Body of pancreas (tissue), 4 donors: ENCODE results near the gene ZNF644. TPM values are rescaled to one million over a fixed set of nuclear protein-coding genes. Genes with fewer than 3 reads are reported as not detected.
A peak's percentile ranks its signal among the peaks of the same experiment; 100 is the strongest.

ENCODE experiments used
- ATAC-seq: fragments of 150-250 bp; one replicate; pipeline ENCODE4 v1.9.1; 2016
- DNase-seq, 4 donors: peaks; one replicate each; pipeline ENCODE4 v3.0.0-alpha.2; 2019
- H3K27ac ChIP-seq, 4 donors: fragments of 200-600 bp; sonication (generic); 1 replicate in 3 of 4; 2 replicates in 1 of 4; pipeline versions ENCODE4 v1.5.1 to v1.6.1; 2016 to 2019; ENCODE audit warnings: mild to moderate bottlenecking in 1 of 4, mixed read lengths in 1 of 4, moderate library complexity in 1 of 4
- H3K27me3 ChIP-seq, 2 donors: fragments of 200-600 bp; sonication (generic); one replicate each; pipeline ENCODE4 v1.6.0; 2016; ENCODE audit warnings: mild to moderate bottlenecking in 1 of 2
- H3K36me3 ChIP-seq, 2 donors: fragments of 200-600 bp; sonication (generic); replicated peaks in 1 of 2; 2 replicates each; pipeline ENCODE4 v1.5.1; 2016; ENCODE audit warnings: low read depth in 2 of 2; ENCODE audit not compliant: insufficient read depth in 1 of 2
- H3K4me1 ChIP-seq: fragments of 200-600 bp; sonication (generic); one replicate; pipeline ENCODE4 v1.6.0; 2016
- H3K4me3 ChIP-seq, 2 donors: fragments of 200-600 bp; sonication (generic); 1 replicate in 1 of 2; 2 replicates in 1 of 2; pipeline ENCODE4 v1.5.1; 2016 to 2019
- H3K9me3 ChIP-seq, 3 donors: fragments of 200-600 bp; sonication (generic); 1 replicate in 2 of 3; 2 replicates in 1 of 3; pipeline ENCODE4 v1.5.1; 2016
- POLR2A ChIP-seq, 3 donors: fragments of 450-650 bp; IDR thresholded peaks; one replicate each; pipeline ENCODE4 v1.6.1; 2016; ENCODE audit warnings: antibody characterized with exemption in 3 of 3, mild to moderate bottlenecking in 2 of 3
- WGBS, 2 donors: methylation state at CpG; one replicate each; pipeline ENCODE4 v1.1.5; 2017; 5-methylcytosine and 5-hydroxymethylcytosine counted together
- intact Hi-C: fragments of 100-400 bp; cut with DNase I; formaldehyde crosslinking; loops from one replicate; pipeline ENCODE4 v1.15.1; 2023
- total RNA-seq, 2 donors: library from RNA; depleted of rRNA; stranded (reverse); fragments of >200 nt; gene quantifications; one replicate each; pipeline ENCODE4 v1.1.0, GENCODE V29; 2016
- TF ChIP-seq, protein P1 (sequence below), 7 experiments: fragments of 450-650 bp in 4 of 7; fragments of 200-600 bp in 3 of 7; sonication (generic) in 3 of 7; IDR thresholded peaks; one replicate each; pipeline ENCODE4 v1.5.1; 2016 to 2019; ENCODE audit warnings: antibody characterized with exemption in 7 of 7

The ZNF644 gene
- total RNA-seq, 2 donors from 2014 or later, result 41.0 to 47.1 TPM

DNA sequence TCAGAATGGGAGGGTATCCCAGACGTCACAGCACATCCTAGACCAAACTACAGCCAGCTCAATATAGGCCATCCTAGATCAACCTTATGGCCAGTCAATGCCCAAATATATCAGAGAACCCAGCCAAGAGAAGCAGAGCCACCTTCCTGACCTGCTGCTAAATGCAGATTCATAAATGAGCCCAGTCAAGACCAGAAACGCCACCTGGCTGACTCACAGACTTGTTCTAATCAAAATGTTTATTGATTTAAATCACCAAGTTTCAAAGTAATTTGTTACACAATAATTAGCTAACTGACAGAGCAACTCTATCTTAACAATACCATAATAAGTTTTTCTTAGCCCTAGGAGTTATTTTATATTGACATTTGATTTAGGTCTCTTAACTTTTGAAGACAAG, 28.6 kb downstream of the ZNF644 start:
- ATAC-seq, result peak; percentile 58

GRCh38 chr1:90990779-90991178, 31.1 kb downstream of the ZNF644 start:
- WGBS, 2 donors, result 82 to 87% methylated on average over 4 of the region's 4 CpGs
- intact Hi-C loops, result no loop called here

More for the DNA sequence above, 28.6 kb downstream of the ZNF644 start:
- Histone ChIP-seq H3K27me3 (no peaks in the 10 kb centered on the region), H3K4me3 (no peak overlapping the region), H3K4me1 (peaks cover 25% of the 10 kb centered on the region), H3K36me3 (no peaks in the 10 kb centered on the region), H3K9me3 (peaks cover 0 to 3% (median 2%) of the 10 kb centered on the region in 3 donors), H3K27ac (peak overlapping the region in 1 of 4 donors; percentile 9)
- DNase-seq, result peak; percentile 17 to 59 (median 36)
- WGBS, 2 donors, result 26 to 39% methylated on average over 2 of the region's 2 CpGs
- TF ChIP-seq, protein P1, sequence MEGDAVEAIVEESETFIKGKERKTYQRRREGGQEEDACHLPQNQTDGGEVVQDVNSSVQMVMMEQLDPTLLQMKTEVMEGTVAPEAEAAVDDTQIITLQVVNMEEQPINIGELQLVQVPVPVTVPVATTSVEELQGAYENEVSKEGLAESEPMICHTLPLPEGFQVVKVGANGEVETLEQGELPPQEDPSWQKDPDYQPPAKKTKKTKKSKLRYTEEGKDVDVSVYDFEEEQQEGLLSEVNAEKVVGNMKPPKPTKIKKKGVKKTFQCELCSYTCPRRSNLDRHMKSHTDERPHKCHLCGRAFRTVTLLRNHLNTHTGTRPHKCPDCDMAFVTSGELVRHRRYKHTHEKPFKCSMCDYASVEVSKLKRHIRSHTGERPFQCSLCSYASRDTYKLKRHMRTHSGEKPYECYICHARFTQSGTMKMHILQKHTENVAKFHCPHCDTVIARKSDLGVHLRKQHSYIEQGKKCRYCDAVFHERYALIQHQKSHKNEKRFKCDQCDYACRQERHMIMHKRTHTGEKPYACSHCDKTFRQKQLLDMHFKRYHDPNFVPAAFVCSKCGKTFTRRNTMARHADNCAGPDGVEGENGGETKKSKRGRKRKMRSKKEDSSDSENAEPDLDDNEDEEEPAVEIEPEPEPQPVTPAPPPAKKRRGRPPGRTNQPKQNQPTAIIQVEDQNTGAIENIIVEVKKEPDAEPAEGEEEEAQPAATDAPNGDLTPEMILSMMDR (IDR thresholded peaks at IDR 0.05), result peak in 1 of 7 experiments; percentile 3
- no peak for TF ChIP-seq POLR2A (IDR thresholded peaks at IDR 0.05)
- intact Hi-C loops, result no loop called here

DNA sequence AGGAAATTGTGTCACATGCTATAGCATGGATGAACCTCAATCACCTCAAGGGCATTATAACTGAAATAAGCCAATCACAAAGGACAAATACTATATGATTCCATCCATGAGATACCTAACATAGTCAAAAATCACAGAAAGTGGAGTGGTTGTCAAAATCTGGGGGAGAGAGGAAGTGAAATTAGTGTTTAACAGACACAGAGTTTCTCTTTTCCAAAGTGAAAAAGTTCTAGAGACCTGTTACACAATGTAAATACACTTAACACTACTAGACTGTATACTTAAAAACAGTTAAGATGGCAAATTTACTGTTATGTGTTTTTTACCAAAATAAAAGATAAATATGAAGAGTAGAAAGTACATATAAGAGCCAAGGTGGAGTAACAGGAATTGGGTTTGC, 31.8 kb downstream of the ZNF644 start:
- TF ChIP-seq, protein P1 (IDR thresholded peaks at IDR 0.05), result no peak
- TF ChIP-seq POLR2A (IDR thresholded peaks at IDR 0.05), result no peak
- peaks cover 0 to 4% (median 3%) of the 10 kb centered on the region in 3 donors for H3K9me3 ChIP-seq
- no peak overlapping the region for H3K27ac ChIP-seq
- intact Hi-C loops, result no loop called here
- H3K4me1 ChIP-seq, result peaks cover 27% of the 10 kb centered on the region
- no peak for ATAC-seq
- no peak for DNase-seq
- H3K27me3 ChIP-seq, result no peaks in the 10 kb centered on the region
- H3K4me3 ChIP-seq, result no peak overlapping the region
- H3K36me3 ChIP-seq, result no peaks in the 10 kb centered on the region

More at GRCh38 chr1:90990779-90991178, 31.1 kb downstream of the ZNF644 start:
- no peak for TF ChIP-seq POLR2A (IDR thresholded peaks at IDR 0.05)
- TF ChIP-seq, protein P1 (IDR thresholded peaks at IDR 0.05), result no peak
- DNase-seq, result no peak
- no peaks in the 10 kb centered on the region for H3K27me3 ChIP-seq
- no peak for ATAC-seq
- H3K9me3 ChIP-seq, result peaks cover 0 to 4% (median 3%) of the 10 kb centered on the region in 3 donors
- no peaks in the 10 kb centered on the region for H3K36me3 ChIP-seq
- H3K4me1 ChIP-seq, result peaks cover 20% of the 10 kb centered on the region
- no peak overlapping the region for H3K4me3 ChIP-seq
- no peak overlapping the region for H3K27ac ChIP-seq

DNA sequence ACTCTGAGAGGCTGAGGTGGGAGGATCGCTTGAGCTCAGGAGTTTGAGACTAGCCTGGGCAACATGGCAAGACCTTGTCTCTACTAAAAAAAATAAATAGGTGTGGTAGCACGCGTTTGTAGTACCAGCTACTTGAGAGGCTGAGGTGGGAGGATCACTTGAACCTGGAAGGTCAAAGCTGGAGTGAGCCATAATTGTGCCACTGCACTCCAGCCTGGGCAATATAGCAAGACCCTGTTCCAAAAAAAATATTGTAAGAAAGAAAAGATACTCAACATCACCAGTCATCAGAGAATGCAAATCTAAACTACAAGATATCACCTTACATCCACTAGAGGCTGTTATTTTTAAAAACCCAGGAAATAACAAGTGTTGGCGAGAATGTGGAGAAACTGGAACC, 32.5 kb downstream of the ZNF644 start:
- ATAC-seq (no peak), DNase-seq (no peak)
- intact Hi-C loops, result no loop called here
- no peak for TF ChIP-seq POLR2A (IDR thresholded peaks at IDR 0.05)
- TF ChIP-seq, protein P1 (IDR thresholded peaks at IDR 0.05), result no peak
- Histone ChIP-seq H3K27me3 (no peaks in the 10 kb centered on the region), H3K9me3 (peaks cover 0 to 4% (median 3%) of the 10 kb centered on the region in 3 donors), H3K4me1 (peaks cover 27% of the 10 kb centered on the region), H3K27ac (no peak overlapping the region), H3K36me3 (no peaks in the 10 kb centered on the region), H3K4me3 (no peak overlapping the region)
- WGBS, 2 donors, result 92 to 94% methylated on average over 4 of the region's 4 CpGs

- no peak for TF ChIP-seq POLR2A (IDR thresholded peaks at IDR 0.05)
- TF ChIP-seq, protein P1 (IDR thresholded peaks at IDR 0.05), result no peak
- no peak for DNase-seq
- Histone ChIP-seq H3K27me3 (no peaks in the 10 kb centered on the region), H3K4me1 (peaks cover 15% of the 10 kb centered on the region), H3K9me3 (peaks cover 0 to 4% (median 3%) of the 10 kb centered on the region in 3 donors), H3K36me3 (no peaks in the 10 kb centered on the region), H3K4me3 (no peak overlapping the region), H3K27ac (no peak overlapping the region)
- no peak for ATAC-seq
- intact Hi-C loops, result no loop called here
- WGBS, 2 donors, result 72 to 94% methylated on average over 2 of the region's 2 CpGs
Measured at GRCh38 chr1:90987841-90988240, 34.0 kb downstream of the ZNF644 start.
